ENCODE measurements around the gene ULK3.

ULK3 gene

DNA sequence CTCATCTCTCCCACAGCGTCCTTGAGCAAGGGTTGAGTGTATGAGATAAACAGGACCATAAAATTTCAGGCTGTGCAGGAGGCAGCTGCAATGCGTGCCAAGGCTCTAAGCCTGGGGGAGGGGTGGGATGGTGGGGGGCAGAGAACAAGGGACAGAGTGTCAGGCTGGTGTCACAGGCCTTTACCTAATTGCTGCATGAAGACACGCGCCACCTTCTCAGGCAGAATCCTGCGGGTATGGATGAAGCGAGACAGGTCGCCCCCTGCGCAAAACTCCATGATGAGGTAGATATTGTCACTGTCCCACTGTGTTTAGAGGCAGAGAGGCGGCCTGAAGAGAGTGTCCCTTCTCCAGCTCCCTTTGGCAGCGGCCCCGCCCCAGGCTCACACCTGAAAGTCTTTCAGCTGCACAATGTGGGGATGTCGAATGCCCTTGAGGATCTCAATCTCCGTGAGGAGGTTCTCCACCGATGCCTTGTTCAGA lies 1.0 kb downstream of the ULK3 start:
- DNase-seq (ENCODE audit: low read depth in 2 of 2, low spot score in 1 of 2), result no peak

DNA sequence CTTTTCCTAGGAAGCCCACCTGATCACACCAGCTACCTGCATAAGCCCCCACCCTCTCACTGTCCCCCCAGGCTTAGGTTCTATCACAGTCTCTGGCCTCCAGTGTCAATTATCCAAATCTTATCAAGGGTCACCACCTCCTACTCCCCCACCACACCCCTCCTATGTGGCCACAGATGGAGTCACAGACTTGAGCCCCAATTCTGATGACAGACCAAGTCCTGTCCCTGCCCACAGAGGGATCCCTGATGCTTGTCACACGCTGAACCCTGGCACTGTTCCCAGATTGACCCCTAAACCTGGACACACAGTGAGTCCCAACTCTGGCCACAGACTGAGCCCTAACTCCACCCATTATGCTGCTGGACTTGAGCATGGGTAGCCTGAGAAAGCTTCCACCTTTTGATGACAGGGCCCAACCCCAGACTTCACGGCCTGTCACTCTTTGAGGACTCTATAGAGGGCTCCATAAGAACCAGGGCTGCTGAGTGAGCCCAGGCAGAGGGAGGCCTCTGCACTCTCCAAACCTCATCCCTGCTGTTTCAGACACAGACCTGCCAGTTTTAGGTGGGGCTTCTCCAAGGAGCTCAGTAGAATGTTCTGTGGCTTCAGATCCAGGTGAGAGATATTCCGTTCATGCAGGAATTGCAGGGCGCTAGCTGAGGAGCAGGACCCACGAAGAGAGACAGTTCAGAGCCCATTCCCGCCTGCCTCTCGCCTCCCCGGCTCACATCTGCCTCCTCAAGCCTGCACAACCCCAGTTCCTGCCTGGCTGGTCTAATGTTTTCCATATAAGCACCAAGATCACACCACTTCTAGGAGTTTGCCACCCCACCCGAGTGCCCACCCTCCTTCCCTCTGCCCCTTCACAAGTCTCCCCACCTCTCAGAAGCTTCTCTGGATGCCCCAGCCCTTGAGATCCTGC lies 1.8 kb downstream of the ULK3 start:
- DNase-seq (ENCODE audit: low read depth in 2 of 2, low spot score in 1 of 2), result no peak

DNA sequence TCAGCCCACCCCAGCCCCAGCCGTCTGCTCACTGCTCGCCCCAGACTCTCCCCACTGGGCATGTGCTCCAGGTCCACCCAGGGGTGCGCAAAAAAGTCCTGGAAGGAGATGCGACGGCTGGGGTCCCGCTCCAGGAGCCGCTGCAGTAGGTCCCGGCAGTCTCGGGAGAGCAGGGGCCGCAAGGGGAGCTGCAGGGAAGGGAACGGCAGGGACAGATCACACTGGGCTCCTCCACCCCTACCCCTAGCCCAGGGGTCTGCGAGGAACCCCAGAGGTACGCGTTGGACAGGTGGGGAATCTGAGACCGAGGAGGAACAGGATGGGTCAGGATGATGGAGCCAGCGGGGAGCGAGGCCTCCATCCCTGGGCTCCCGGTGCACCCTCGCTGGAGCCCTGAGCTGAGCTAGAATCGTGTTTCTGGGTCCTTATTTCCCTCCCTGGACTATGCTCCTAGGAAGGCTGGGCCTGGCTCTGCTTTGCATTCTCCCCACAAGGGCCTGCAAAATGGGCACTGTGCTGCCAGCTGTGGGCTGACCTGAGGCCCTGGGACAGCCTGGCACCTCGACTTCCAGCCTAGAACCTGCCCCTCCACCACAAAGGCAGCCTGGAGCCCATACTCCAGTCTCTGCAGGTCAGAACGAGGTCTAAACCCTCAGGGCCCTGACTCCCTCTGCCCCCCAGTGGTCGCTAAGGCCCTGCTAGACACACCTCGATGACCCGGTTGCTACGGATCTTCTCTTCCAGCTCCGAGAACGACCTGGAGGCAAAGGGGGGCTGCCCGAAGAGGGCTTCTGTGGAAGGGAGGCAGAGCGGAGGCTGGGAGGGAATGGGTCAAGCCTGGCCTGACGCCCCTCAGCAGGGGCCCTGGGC lies 3.2 kb downstream of the ULK3 start:
- DNase-seq (ENCODE audit: low read depth in 2 of 2, low spot score in 1 of 2), result no peak

DNA sequence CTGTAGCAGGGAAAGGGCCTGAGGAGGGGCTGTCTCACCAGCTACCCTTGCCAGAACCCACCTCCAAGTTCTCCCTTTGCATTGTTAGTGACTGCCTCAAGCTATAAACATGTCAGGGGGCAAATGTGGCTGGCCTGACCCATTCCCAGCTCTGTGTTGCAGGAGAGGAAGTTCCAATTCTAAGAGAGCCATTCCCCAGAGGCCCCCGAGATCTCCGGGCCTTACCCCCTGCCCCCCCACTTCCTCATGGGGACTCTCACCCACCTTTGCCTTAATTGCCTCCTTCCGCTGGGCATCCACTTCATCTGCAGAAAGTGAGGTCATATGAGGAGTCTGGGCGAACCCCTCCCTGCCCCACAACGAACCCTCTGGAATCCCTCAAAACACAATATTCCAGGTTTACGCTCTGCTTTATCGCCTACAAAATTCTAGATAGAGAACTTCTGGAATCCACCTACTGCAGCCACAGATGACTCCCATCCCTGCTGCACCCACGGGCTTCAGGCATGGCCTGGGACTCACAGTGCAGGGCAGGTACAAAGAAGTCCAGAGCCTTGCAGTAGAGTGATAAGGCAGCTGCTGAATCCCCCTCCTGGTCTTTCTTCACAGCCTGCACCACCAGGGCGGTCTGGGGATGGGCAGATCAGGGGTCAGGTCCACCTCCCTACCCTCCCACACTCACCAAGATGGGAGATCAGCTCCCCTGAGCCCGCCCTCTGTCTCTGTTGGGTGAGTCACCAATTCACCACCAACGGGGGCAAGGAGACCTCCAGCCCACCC lies 4.0 kb downstream of the ULK3 start:
- DNase-seq (ENCODE audit: low read depth in 2 of 2, low spot score in 1 of 2), result no peak

DNA sequence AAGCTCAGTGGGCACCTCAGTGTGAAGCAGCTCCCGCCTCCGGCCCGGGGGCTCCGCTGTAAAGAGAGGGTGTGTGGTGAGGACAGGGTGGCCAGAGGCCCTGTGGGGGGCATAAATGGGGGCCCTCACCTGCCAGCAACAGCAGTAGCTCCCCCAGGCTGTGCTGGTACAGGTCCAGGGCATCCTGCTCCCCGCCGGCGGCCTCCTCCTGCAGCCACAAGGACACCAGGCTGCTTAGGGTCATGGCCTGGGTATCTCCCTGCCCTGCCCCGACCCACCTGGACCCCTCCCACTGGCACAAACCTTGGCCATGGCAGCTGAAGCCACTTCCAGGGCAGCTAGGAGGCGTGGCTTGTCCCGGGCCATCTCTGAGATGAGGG lies 4.8 kb downstream of the ULK3 start:
- DNase-seq (ENCODE audit: low read depth in 2 of 2, low spot score in 1 of 2), result no peak

DNA sequence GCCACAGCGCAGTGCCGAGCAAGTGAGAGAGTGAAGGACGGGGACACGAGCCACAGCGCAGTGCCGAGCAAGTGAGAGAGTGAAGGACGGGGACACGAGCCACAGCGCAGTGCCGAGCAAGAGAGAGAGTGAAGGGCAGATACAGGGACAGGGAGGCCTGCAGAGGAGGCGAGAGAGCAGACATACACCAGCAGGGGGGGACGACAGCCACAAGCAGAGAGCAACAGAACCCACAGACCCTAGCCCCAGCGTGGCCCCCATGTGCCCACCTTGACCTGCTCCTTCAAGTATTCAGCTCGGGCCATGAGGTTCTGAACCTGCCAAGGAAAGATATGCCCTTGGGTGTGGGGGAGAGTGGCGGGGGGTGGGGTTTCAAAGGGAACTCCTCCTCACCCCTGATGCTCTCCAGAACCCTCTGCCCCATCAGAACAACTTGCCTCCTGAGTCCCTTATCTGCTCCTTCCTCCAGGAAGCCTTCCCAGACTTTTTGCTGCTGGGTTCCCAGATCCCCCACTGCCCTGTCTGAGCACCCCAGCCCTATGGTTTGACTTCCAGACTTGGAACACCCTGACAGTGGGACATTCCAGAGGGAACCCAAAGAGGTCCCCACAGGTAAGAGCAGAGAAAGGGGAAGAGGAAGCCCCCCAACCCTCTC lies 5.3 kb downstream of the ULK3 start:
- DNase-seq (ENCODE audit: low read depth in 2 of 2, low spot score in 1 of 2), result no peak

DNA sequence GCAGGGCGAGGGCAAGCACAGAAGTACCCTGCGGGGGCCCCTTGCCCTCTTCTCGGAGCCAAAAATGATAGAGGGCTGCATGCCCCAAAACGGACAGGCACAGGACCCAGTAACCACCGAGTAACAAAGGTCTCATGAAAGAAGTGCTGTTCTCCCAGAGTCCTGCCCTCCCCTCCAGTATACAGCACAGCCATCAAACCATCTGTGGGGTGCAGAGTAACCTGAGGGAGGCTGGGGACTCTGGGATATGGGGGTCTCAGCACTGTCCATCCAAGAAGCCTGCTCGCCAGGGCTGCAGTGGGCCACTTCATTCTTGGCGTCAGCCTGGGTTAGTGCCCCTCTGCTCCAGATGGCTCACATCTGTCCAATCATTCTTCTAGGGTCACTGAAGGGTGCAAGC lies 6.1 kb downstream of the ULK3 start:
- no peak for DNase-seq (ENCODE audit: low read depth in 2 of 2, low spot score in 1 of 2)

DNA sequence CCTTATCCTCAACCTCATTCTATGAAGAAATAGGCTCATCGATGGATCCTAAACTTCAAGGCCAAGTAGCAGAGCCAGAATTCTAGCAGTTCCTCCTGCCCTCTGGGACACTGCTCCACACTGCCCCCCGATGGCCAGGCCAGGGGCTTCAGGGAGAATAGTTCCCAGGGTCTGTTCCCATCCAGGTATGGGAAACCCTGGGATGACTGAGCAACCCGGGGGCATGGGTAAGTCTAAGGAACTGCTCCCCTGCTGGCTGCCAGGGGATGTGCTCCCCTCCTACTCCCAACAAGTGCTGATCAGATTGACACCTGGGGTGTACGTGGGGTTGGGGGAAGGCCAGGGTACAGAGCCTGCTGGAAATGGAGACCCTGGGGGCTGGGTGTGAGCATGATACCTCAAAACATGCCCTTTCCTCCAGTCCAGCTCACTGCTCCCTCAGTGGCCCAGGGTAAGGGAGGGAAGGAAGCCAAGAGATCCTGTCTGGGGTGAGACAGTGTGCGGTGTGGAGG lies 7.6 kb downstream of the ULK3 start:
- no peak for DNase-seq (ENCODE audit: low read depth in 2 of 2, low spot score in 1 of 2)

DNA sequence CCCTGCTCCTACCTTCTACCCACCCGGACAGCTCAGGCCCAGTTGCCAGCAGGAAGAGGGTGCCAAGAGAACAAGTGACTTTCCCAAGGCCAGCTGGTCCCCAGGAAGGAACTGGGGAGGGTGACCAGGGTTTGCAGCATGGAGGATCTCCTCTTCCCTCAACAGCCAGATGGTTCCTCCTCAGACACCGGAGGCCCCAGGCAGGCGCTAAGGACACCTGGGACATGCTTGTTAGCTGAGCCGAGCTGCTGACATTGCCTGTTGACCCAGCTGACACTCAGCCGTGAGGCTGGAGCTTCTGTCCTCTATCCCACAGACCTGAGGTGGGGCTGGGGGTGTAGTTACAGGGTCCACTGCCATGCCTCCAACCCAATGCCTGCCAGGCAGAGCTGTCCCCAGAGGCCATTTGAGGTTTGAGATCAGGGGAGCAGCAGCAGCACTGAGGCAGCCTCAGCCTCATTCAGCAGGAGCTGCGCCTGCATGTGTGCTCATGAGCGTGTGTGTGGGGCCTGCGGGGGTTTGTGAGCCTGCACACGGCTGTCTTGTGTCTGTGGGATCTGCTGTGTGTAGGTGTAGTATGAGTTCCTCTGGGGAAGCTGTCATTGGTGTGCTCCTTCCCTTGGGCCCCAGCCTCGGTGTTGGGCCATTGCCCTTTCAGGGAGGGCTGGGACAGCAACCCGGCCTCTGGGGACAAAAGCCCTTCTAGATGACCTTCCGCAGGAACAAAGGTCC lies 9.4 kb downstream of the ULK3 start:
- no peak for DNase-seq (ENCODE audit: low read depth in 2 of 2, low spot score in 1 of 2)

DNA sequence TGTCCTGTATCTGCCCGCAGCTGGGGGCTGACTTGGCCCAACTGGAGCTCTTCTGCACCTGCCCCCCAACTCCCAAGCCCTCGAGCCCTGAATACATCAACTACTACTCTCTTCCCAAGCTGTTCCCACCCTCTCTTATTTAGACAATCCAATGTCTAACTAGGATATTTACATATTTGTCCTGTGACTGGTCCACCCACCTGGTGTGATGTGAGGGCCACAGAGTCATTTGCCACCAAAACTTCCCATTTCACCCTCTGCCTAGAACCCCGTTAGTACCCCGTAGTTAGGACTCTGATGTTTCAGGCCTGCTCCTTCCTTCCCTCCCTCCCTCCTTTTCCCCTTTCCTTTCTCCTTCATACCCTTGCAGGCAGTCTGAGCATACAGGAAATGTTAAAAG lies 10.1 kb downstream of the ULK3 start:
- no peak for DNase-seq (ENCODE audit: low read depth in 2 of 2, low spot score in 1 of 2)

DNA sequence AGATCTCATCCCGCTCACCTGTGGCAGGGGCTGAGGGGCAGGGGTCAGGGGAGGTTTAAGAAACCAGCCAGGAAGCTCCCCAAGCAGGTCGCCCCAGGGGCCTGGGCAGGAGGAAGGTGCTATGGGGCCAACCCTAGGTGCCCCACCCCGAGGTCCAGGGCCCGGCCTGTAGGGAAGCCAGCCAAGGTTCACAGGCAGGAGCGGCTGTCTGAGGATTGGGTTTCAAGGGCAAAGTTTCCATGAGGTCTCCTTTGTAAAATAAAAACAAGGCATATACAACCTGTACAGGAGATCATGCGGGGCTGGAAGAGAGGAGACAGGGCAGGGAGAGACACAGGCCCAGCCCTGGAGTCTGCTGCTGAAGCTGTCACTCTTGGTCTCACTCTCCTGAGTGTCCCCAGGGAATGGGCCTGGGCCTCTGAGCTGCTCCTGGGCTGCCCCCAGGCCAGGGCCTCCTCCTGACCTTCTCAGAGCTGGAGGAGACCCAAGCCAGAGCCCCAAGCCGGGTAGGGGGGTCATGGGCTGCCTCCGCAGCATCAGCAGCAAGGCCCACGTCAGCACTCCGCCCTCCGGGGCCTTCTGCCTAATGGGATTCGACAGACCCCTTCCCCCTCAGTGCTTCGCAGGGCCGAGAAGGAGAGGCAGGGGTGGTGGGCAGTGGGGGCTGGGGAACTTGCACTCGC lies 11.0 kb downstream of the ULK3 start:
- no peak for DNase-seq (ENCODE audit: low read depth in 2 of 2, low spot score in 1 of 2)

DNA sequence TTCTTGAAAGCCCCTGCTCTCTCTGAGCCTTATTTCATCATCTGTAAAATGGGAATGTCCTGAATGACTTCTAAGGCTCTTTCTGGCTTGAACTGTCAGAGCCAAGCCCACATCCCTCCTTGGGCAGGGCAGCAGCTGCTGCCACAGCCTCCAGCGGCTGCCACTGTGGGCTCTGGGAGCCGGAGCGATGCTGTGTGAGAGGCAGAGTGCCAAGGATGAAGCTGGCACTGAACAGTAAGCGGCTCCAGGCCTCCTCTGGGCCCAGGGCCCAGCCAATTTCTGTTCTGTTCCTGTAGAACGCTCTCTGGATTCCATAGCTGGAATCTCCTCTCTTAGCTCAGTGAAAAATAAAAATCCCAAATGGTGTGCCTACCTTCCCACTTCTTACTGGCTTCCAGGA lies 12.1 kb downstream of the ULK3 start:
- no peak for DNase-seq (ENCODE audit: low read depth in 2 of 2, low spot score in 1 of 2)

DNA sequence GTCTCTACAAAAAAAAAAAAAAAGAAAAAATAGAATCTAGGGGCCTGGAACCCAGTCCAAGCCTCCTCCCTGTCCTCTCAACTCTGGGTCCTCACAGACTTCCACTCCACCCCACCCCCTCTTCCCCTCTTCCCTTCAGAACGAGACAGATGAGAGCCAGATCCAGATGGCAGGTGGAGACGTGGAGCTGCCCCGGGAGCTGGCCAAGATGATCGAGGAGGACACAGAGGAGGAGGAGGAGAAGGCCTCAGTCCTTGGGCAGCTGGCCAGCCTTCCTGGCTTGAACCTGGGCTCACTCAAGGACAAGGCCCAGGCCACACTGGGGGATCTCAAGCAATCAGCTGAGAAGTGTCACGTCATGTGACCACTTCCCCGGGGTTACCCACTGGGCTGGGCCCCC lies 13.0 kb downstream of the ULK3 start:
- DNase-seq (ENCODE audit: low read depth in 2 of 2, low spot score in 1 of 2), result no peak

DNA sequence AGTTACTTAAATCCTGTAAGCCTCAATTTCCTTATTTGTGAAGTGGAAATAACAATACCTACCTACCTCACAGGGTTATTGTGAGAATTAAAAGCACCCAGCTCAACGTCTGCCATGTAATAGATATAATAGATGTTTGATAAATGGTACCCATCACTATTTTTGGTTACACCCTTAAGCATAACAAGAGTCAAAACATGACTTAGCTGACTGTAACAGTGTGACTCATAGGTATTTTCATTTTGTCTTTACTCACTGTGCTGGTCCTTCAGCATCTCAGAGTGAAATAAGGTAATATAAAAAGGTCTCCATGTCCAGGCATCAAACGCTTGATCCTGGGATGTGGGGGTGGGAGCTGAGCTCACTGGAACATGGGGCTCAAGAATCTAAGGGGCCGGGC lies 13.5 kb downstream of the ULK3 start:
- DNase-seq (ENCODE audit: low read depth in 2 of 2, low spot score in 1 of 2), result no peak

DNA sequence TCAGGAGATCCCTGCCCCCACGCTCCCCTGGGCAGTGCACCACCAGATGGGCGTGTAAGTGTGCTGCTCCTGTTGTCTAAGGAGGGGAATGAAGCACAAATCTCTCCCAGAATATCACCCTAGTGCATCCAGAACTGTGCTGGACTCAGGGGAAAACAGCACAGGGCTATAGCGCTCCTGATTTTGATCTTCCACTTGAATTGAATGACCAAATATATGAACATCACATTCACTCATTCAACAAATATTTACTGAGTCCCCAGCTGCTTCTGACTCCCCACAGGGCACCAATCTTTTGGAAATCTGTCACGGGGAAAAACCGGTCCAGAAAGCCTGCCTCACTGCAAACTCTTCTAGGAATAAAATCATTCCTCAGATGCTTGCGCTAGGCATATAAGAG lies 14.1 kb downstream of the ULK3 start:
- DNase-seq (ENCODE audit: low read depth in 2 of 2, low spot score in 1 of 2), result no peak

DNA sequence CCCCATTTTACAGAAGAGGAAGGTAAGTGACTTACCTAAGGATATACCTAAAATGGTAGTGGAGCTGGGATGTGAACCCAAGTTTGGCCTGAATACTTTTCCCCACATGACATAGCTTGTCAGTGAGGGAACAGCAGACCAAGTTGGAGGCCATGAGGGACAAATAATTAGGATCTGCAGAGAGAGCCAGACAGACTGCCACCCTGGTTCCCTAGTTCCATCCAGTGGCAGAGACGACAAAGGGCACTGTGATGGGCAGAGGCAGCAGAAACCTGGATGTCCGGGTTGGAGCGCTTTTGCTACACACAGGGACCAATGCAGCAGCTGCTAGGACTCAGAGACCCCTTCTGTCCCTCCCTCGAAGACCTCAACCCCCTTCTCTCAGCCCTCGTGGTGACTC lies 15.3 kb downstream of the ULK3 start:
- no peak for DNase-seq (ENCODE audit: low read depth in 2 of 2, low spot score in 1 of 2)

DNA sequence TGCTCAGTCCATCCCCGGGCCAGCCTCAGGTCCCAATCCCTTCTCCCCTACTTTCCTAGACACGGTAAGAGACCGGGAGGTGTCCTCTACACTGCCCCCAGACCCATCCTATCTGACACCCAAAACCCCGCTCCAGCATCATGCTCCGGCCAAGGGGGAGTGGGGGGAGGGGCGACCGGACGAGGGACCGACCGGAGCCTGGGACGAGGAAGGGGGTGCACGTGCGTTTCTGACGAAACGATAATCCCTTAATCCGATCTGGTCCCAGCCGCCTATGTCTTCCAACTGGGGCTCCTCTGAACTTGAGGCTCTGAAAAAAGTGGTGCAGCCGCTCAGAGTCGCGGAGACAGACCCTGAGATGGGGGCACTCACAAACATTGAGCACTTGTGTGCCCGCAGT lies 16.0 kb downstream of the ULK3 start:
- no peak for DNase-seq (ENCODE audit: low read depth in 2 of 2, low spot score in 1 of 2)

DNA sequence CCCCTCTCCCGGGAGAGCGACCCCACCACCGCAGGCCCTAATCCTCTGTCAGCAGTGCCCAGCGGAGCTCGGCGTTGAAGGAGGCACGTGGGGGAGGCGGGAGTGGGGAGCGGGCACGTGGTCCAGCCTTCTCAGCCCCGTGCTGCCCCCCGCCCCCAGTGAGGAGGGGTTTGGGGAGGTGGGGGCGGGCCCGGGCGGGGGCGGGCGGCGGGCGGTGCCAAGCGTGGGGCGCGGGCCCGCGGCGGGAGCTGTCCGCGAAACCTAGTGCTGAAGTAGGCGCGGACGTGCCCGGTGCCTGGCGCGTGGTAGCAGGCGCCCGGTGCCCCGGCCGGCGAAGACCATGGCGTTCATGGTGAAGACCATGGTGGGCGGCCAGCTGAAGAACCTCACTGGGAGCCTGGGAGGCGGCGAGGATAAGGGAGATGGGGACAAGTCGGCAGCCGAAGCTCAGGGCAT lies 16.6 kb downstream of the ULK3 start, which contains the start of gene CPLX3:
Gene CPLX3 (plus strand): TSS at position 264 of the 456 bp plus-strand sequence. CDS start 77 bp downstream, at position 341.
- no peak for DNase-seq (ENCODE audit: low read depth in 2 of 2, low spot score in 1 of 2)

DNA sequence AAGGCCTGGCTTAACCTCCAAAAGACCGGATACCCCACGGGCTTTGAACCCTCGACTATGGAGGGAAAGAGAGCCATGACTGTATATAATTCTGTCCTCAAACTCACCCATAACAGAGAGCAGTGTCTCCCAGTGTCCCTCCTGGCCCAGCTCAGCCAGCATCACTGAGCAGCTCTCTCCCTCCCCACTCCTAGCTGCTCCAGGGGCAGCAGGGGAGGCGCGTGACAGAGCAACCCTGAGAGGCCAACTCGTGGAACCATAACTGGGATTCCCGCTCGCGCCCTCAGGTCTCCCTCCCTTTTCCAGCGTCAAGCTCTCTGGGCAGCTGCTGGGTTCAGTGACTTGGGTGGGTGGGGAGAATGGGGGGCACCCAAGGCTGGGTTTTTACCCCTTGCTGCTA lies 17.1 kb downstream of the ULK3 start:
- DNase-seq (ENCODE audit: low read depth in 2 of 2, low spot score in 1 of 2), result no peak

All from stimulated activated CD8-positive, alpha-beta memory T cell treated with anti-CD3 and anti-CD28 coated beads, Interleukin-4, amount 100 ng/mL, for 1 hour (primary cell).